ENCODE data around the gene SLC6A13.

GRCh38 chr12:213527-213932 is 49.1 kb downstream of the SLC6A13 start:
- TF ChIP-seq, protein P1, sequence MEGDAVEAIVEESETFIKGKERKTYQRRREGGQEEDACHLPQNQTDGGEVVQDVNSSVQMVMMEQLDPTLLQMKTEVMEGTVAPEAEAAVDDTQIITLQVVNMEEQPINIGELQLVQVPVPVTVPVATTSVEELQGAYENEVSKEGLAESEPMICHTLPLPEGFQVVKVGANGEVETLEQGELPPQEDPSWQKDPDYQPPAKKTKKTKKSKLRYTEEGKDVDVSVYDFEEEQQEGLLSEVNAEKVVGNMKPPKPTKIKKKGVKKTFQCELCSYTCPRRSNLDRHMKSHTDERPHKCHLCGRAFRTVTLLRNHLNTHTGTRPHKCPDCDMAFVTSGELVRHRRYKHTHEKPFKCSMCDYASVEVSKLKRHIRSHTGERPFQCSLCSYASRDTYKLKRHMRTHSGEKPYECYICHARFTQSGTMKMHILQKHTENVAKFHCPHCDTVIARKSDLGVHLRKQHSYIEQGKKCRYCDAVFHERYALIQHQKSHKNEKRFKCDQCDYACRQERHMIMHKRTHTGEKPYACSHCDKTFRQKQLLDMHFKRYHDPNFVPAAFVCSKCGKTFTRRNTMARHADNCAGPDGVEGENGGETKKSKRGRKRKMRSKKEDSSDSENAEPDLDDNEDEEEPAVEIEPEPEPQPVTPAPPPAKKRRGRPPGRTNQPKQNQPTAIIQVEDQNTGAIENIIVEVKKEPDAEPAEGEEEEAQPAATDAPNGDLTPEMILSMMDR (IDR thresholded peaks at IDR 0.05), result no peak
- no peak for TF ChIP-seq EZH2 (IDR thresholded peaks at IDR 0.05; ENCODE audit: borderline replicate concordance, insufficient read depth, low read depth, low read length, poor library complexity, severe bottlenecking)

Data from B cell (primary cell).